ENCODE data around the gene SNAPC4.

- no peak for TF ChIP-seq CTCF (IDR thresholded peaks at IDR 0.05; ENCODE audit: low read depth, low read length)
- TF ChIP-seq MAX (IDR thresholded peaks at IDR 0.05; ENCODE audit: low read depth, low read length) = no peak
- TF ChIP-seq MYC (IDR thresholded peaks at IDR 0.05; ENCODE audit: low read depth, low read length) = no peak
Measured at GRCh38 chr9:136431782-136432350, 31.9 kb upstream of the SNAPC4 start.
